Activated gamma-delta T cell (primary cell): ENCODE data around the gene TCF20.
A peak's percentile ranks its signal among the peaks of the same experiment; 100 is the strongest.

Experiments
- DNase-seq: peaks from one replicate; lab custom pipeline; 2025; lab: John Stamatoyannopoulos, UW
- total RNA-seq, 2 donors: gene quantifications; one replicate each; lab custom pipeline; 2026; lab: John Stamatoyannopoulos, UW

TCF20 gene
- 171 to 217 reads per million in 2 donors for total RNA-seq

DNA sequence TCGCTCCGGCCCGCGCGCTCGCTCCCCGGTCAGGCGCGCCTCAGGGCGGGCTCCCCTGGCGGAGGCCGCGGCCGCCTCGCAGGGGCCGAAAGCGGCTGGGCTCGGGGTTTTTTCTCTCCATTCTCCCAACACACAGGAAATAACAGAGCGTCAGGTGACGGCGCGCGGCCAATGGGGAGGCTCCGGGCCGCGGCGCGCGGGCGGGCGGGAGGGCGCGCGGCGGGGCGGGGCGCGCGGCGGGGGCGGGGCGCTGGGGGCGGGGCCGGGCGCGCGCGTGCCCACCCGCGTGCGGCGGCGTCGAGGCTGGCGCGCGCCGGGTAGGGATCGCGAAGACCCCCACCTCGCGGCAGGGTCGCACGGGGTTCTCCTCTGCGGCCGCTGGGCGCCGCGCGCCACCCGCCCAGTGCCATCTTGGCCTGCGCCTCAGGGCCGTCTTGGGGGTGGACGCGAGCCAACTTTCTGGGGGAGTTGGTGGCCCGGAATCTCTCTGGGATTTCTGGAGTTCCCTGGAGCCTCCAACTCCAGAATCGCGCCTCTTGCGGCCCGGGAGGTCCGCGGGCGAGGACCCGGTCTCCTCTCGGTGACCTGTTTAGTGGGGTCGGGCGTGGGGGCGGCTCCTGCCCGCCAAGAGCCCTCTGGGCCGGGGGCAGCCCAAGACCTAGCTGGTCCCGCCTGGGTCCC is at the start of gene TCF20:
Gene TCF20, minus strand, starts transcription at position 144 of the 681 bp plus-strand sequence. CDS start 55,348 bp downstream, outside the sequence.
- peak; percentile 71 for DNase-seq

DNA sequence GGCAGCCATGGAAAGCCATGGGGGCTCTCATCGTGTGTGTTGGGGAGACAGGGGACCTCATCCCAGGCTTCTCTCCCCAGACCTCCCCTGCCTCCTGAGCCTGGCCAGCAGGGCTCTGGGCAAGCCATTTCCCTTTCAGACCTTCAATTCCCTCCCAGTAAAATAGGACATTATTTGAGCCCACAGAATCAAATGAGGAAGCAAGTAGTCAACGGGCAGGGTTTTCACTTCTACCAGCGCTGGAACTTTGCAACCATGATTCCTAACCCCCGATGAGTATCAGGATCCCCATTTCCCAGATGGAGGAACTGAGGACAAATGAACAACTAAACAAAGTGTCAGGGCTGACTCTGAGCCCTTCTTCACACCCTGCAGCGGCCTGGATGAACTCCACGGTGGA is 48.9 kb upstream of the TCF20 start:
- no peak for DNase-seq

DNA sequence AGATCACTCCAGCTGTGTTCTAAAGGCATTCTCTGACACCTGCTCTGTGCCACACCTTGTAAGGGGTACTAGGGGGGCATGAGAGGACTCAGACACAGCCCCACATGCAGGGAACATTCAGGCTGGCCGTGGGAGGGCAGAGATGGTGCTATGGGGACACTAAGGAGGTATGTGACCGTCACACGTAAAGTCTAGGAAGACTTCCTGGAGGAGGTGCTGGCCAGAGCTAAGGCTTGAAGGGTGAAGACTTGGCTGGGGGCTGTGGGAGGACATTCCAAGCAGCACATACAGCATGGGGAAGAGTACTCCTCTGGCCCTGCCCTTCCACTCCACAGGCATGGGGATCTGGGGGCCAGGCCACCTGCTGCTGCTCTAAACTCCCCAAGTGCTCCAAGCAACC is 48.5 kb upstream of the TCF20 start:
- no peak for DNase-seq

DNA sequence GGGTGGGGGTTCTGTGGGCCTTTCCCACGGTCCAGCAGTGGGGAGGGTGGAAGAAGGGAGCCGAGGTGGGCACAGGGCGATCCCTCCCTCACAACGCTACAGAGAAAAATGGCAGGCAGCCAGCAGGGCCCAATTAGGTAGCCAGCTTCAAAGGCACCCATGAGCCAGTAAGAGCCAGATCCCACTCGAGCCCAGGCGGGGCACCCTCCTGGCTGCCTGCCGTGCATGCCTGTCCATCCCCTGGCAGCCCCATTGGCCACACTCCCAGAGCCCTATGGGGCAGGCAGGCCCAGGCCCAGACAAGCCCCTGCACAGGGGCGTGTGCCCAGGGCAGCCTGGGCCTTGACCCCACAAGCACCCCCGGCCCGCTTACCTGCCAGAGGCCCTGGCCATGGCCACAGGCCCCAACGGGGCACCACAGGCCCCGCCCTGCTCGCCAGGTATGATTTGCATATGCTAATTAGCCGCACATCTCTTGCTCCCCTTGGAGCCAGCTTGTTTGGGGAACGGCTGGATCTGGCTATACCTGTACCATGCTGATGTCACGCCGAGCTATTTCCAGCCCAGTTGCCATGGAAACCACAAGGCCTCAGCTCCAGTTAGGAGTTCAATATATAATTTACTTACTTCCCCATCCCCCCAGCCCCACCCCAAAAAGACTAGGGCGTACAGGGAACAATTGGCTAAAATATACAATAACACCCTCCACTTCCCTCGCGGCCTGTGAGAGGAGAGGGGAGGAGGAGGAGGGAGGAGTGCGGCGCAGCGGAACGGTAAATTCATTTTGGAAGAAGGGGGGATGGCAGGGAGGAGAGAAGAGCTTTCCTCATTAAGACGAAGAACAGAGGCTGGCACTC is 47.5 kb upstream of the TCF20 start:
- DNase-seq, result no peak

DNA sequence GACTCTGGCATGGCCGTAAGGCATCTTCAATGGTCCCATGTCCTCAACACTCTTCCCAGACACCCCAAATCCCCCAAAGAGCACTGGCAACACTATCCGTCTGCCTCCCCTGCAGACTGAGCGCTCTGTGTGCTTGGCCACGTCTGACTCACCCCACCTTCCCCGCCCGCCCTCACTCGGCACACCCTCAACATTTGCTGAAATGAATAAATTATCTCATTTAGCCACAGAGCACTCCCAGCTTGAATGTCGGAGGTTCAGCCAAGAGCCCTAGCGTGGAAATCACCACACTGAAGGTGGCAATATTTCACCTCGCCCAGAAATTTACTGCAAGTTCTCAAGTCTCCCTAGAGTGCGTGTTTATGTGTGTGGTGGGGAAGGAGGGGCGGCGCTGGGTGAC is 46.6 kb upstream of the TCF20 start:
- peak; percentile 28 for DNase-seq

DNA sequence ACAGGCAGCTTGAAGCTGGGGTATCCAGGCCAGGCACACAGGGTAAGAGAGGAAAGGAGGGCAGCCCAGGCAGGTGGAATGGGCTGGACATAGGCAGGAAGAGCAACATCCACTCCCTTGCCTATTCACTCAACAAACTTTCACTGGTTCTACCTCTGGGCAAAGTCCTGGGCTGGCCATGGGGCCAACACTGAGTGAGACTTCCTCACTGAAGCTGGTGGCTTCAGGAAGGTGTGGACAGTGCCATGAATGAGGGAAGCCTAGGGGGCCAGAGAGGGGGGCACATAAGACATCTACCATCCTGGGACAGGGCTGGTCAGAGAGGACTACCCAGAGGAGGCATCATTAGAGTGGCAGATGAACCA is 44.9 kb upstream of the TCF20 start:
- no peak for DNase-seq

DNA sequence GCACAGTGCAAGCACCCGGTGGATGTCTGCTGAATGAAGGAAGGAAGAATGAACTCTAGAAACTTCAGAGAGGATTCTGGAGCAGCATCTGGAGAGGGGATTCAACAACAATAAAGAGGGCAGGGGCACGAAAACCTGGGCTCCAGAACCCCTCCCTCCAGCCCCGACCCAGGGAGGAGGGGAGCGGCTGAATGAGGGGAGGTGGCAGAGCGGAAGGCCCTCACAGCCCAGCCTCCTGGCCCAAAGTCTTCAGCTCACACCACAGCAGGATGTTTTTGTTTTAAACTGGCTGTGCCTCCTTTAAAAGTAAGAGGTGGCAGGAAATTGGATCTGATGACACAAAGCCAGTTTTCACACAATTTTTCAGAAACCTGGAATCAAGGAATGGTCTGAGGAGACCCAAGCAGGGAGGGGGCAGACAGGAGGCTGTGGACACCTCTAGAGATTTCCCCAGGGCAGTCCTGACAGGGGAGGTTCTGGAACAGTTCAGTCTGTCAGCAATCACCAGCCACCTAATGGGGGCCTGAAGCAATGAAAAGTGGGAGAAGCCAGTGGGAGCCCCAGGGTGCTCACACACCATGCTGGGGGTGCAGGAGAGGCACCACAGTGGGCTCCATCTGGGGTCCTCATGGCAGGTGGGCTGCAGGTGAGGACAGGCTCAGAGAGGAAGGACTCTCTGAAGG is 44.4 kb upstream of the TCF20 start:
- DNase-seq, result no peak

DNA sequence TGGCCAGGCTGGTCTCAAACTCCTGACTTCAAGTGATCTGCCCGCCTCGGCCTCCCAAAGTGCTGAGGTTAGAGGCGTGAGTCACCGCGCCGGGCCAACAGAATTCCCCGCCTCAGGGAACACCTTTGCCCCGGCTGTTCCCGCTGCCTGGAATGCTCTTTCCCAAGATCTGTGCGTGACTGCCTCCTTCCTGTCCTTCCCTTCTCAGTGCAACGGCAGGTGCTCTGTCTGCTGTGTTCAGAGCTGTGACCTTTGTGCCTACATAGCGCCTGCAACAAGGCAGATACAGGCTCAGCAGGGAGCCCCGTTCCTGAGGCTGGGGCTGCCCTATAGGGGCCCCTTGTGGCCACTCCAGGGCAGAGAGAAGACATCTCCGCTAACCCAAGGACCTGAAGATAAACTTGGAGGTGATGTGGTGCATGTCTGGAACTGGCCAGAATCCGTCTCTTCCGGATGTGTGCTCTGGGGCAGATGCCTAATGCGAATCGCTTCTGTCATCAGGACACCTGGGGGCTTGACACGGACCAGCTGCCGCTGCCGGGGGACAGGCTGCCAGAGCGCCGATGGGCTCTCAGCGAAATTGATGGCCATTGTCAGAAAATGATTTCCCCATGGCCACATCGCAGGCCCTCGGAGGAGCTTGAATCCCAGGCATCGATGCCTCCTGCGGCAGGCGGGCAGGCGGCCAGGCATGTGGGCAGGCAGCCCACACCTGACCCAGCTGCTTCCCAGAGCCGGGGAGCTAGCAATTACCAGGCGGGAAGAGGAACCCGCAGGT is 43.5 kb upstream of the TCF20 start:
- DNase-seq, result no peak

DNA sequence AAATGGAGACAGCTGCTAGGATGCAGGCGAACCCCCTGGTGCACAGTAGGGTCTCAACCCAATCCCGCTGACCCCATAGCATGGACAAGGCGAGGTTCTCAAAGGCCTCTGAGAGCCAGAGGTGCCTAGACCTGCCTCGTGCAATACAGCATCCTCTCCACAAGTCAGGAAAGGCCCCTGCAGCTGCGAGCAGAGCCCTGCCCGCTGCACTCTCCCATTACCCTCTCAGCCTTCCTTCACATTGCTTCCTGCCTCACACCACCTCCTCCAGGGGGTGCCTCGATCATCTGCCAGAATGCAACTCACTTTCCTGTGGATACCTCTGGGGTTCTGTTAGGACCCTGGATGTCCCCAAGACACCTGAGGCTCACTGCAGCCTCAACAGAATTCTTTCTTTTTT is 42.8 kb upstream of the TCF20 start:
- DNase-seq, result no peak

DNA sequence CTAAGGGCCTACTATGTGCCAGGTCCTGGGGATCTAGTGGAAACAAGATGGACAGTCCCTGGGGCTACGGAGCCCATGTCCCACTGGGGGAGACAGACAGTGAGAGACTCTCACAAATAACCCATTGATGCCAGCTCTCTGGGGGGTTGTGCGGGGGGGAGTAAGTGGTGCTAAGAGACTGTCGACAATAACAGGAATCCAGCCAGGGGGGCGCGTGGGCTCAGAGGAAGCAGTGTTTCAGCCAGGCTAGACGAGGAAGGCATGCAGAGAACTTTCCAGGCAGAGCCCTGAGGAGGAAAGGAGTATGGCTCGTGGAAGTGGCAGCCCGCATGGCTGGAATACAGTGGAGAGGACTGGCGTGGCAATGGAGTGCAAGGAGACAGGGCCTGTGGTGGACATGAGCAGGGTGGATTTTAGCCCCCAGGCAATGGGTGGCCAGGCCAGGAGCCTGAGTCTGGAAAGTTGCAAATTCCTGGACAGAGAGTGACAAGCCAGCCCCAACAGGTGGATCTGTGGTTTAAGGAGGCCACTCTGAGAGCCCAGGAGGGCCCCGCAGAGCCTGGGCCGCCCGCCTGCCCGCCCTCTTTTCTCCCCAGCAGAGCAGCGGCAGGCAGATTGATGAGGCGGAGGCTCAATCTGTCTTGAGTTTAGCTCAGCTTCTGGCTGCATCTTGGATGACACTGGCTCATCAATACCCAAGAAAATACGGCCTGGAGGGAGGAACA is 40.0 kb upstream of the TCF20 start:
- DNase-seq, result no peak

DNA sequence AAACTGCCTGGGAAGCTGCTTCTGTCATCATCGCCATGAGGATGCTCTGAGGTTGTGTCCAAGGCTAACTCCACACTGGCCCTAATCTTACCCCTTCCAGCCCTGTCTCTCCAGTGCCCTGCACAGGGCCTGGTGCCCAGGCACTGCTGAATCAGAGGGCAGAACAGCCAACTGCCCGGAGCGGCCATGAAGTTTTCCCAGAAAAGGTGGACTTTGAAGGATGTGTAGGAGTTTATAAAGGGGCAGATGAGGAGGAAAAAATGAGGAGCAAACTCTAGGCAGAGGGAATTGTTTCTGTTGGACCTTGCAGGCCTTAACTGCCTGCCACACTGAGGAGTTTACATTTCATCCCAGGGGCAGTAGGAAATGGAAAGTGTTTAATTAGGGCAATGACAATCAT is 39.4 kb upstream of the TCF20 start:
- DNase-seq, result no peak

DNA sequence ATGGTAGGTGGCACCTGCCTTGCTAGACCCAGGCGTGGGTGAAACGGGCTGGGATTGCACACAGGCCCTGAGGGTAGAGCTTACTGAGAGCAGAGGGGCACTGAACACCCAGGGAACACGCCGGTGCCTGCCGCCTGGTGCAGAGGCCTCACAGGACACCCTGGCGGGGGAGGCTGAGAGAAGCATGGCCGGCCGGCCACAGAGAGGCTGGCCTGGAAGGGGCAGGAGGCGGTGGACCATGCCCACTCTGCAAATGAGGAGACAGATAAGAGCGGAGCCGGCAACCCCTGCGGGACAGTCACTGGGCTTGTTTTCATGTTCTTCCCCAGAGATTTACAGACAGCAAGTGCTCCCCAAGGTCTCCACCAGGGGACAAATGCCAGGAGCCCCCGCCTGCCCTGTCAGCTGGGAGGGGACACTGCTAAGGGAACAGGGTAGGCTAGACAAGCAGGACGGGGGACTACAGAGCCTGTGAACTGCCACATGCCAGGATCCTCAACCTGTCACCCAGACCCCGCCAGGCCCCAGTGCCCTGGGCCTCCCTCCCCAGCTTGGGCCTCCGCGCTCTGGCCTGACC is 38.5 kb upstream of the TCF20 start:
- no peak for DNase-seq

DNA sequence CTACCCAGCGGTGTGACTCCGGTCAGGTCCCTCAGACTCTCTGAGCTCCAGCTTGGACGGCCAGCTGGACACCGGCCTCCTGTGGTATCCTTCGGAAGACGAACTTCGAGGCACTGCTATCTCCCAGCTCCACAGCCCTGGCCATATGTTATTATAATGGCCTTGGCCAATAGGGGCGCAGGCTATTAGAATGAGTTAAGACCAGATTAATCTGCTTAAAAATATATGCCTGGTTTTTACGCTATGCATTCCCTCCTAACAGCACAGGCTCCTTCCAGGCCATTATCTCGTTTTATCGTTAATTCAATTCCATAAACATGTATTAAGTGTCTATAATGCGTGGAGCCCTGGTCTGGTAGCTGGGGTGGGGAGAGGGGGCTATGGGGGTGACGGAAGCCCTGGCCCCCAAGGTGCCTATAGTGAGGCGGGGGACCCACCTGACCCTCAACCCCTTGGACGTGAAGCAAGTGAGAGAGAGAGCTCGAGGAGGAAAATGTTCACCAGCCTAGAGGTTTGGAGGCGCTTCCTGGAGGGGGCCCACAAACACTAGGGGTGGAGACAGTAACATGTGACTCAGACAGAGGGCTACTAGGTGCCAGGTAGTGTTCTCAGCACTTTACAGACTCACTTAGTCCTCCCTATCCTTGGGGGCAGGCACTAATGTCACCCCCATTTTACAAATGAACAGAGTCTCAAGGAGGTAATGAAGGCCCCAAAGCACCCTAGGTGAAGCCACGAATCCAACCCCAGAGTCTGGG is 37.5 kb upstream of the TCF20 start:
- no peak for DNase-seq

DNA sequence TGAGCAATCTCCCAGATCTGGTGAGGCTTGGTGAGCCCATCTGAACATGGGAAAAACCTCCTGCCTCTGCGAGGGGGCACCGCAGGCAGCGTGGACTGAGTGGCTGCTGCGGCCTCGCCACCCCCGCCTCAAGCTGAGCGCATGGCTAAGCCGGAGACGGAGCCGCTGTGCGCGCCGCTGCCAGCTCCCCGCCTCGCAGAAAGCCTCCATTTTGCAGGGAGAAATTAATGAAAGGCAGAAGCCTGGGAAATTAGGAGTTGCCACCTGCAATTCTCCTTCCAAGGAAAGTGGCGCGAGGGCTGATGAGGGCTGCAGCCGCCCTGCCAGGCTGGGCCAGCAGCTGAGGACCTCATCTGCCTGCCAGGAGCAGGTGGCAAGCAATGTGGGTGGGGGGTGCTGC is 35.6 kb upstream of the TCF20 start:
- no peak for DNase-seq

DNA sequence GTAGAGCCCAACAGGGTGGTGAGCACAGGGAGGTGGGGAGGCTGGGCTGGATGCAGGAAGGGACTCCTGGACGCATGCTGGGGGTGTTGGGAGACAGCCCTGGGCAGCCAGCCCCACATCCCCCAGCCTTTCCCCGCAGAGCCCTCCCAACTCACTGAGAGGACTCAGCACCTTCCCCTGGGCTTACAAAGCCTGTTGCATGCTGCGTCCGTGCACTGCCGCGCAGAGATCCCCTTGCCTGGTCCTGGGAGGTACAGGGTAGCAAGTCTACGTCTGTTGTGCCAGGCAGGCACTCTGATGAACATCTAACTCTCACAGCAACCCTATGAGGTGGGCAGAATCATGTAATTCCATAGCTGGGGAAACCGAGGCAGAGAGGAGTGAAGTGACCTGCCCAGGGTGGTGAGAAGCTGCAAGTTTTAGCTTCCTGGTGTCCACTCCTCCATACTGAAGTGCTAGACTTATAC is 33.9 kb upstream of the TCF20 start:
- DNase-seq, result no peak

DNA sequence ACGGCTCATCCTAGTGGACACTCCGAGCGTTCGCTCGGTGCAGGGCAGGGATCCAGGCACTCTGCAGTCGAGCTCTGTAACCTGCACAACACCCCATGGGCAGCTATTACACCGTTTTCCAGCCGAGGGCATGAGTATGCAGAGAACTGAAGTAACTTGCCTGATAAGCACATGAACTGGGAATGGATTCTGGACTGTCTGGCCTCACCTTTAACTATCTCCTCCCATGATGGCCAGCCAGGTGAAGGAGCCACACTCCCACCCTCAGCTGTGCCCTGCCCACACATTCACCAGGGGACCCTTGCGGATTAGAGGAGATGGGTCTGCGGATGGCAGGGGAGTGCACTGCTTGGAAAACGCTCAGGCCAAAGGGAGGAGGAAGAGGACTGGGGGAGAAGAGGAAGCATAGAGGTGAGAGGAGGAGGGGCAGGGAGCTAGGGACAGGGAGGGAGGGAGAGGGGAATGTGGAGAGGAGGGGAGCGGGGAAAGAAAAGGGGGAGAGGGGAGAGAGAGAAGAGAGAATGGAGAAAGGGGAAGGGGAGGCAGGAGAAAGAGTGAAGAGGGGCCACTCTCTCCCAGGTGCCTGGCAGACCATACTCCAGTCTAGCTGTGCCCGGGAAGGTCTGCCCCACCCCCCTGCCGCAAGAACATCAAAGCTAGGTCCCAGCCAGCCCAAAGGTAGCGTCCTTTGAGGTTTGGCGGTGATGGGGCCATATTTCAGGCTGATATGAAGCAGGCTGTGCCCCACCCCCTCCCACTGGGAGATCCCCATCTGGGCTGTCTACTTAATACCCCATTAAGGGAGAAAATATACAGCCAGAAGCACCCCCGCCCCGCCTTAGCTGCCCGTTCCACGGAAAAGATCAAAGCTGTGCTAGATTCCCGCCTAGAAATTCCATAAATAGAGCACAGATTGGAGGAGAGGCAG is 33.2 kb upstream of the TCF20 start:
- no peak for DNase-seq

DNA sequence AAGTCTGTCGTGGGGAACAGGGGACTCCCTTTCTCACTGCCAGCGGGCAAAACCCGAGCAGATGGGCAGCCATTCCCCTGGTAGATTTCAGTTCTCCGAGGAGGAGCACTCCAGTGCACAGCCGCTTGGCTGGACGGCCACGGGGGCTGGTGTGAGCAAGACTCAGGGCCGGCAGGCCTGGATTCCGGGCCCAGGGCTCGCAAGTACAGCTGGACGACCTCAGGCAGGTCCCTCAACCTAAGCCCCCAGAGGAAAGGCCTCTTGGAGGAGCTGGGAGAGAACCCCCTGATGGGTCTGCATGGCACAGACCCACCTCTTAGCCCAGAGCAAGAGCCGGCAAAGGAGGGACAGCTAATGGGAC is 31.3 kb upstream of the TCF20 start:
- DNase-seq, result no peak

DNA sequence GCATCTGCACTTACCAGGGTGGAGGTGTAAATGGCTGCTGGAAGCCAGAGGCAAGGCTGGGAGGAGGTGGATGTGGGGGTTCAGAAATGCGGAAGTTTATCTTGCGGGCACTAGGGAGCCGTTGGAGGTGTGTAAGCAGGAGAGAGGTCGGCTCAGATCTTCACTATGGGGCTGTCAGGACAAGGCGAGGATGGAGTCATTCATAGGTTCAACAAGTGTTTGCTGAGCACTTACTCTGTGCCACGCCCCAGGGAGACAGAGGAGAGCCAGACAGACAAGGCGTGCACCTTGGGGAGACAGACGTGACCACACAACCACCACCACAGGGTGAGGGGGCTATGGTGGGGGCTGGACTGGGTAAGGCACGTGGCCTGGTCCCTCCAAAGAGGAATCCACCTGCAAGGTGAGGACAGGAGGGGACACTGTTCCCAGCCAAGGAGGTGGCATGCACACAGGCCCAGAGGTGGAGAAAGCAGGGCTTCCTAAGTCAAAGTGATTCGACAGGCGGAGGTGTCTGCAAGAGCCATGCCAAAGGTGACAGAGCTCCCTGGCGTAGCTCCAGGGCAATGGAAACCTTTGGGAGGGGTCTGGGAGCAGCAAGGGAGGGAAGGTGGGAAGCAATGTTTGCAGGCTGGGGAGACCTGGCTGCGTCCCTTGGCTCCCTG is 30.8 kb upstream of the TCF20 start:
- no peak for DNase-seq
